Ascending aorta (tissue), 2 donors: ENCODE results near the gene HOXB6. TPM values are rescaled to one million over a fixed set of nuclear protein-coding genes. Genes with fewer than 3 reads are reported as not detected.

Source experiments
- DNase-seq, 2 donors: peaks; one replicate each; pipeline ENCODE4 v3.0.0-alpha.2; 2019; ENCODE audit warnings: low spot score in 2 of 2
- H3K27ac ChIP-seq, 2 donors: fragments of 200-600 bp; sonication (generic); one replicate each; pipeline ENCODE4 v1.5.1; 2016 to 2017; ENCODE audit warnings: mild to moderate bottlenecking in 1 of 2
- H3K27me3 ChIP-seq: fragments of 200-600 bp; sonication (generic); one replicate; pipeline ENCODE4 v1.5.1; 2017
- H3K36me3 ChIP-seq, 2 donors: fragments of 200-600 bp; sonication (generic); one replicate each; pipeline ENCODE4 v1.5.1; 2016
- H3K4me1 ChIP-seq, 2 donors: fragments of 200-600 bp; sonication (generic); one replicate each; pipeline ENCODE4 v1.5.1; 2016 to 2017; ENCODE audit warnings: mild to moderate bottlenecking in 1 of 2
- H3K4me3 ChIP-seq, 2 donors: fragments of 200-600 bp; sonication (generic); one replicate each; pipeline ENCODE4 v1.5.1; 2016 to 2017; ENCODE audit warnings: mild to moderate bottlenecking in 1 of 2
- H3K9me3 ChIP-seq, 2 donors: fragments of 200-600 bp; sonication (generic); one replicate each; pipeline ENCODE4 v1.5.1; 2016
- CTCF ChIP-seq, 3 experiments: fragments of 200-600 bp in 2 of 3; fragments of 450-650 bp in 1 of 3; sonication (generic) in 2 of 3; IDR thresholded peaks; one replicate each; pipeline ENCODE4 v1.5.1; 2016 to 2019; ENCODE audit warnings: antibody characterized with exemption in 3 of 3, mild to moderate bottlenecking in 1 of 3, moderate library complexity in 1 of 3
- intact Hi-C: fragments of 100-400 bp; cut with DNase I; formaldehyde crosslinking; loops from one replicate; pipeline ENCODE4 v1.15.1; 2023
- total RNA-seq: library from RNA; depleted of rRNA; stranded (reverse); fragments of >200 nt; gene quantifications from one replicate; pipeline ENCODE4 v1.1.0, GENCODE V29; 2016

The HOXB6 gene
- total RNA-seq, 1 donor from 2014 or later: 5.1 TPM

- H3K27me3 ChIP-seq: no peaks in the 10 kb centered on the region
- H3K27ac ChIP-seq: peak overlapping the region; percentile 84 to 97
- no peak for DNase-seq
Observed at GRCh38 chr17:48556229-48556575, 48.6 kb downstream of the HOXB6 start.

GRCh38 chr17:48555258-48556228, 49.2 kb downstream of the HOXB6 start:
- no peak for DNase-seq
- peak overlapping the region; percentile 84 to 97 for H3K27ac ChIP-seq
- peak in 1 of 3 experiments; percentile 27 for TF ChIP-seq CTCF (IDR thresholded peaks at IDR 0.05)
- H3K9me3 ChIP-seq: no peaks in the 10 kb centered on the region
- intact Hi-C loops: loop anchor here (2.0 kb wide), 1 partner anchor 15 kb away; no protein-coding TSS in a partner anchor
- peak overlapping the region; percentile 71 to 80 for H3K4me3 ChIP-seq
- peaks cover 15 to 64% of the 10 kb centered on the region in 2 donors for H3K4me1 ChIP-seq
- H3K27me3 ChIP-seq: no peaks in the 10 kb centered on the region
- peaks cover 12 to 13% of the 10 kb centered on the region in 2 donors for H3K36me3 ChIP-seq

More at GRCh38 chr17:48556229-48556575, 48.6 kb downstream of the HOXB6 start:
- H3K4me3 ChIP-seq: peak overlapping the region; percentile 71 to 80
- peaks cover 15 to 68% of the 10 kb centered on the region in 2 donors for H3K4me1 ChIP-seq
- no peaks in the 10 kb centered on the region for H3K9me3 ChIP-seq
- H3K36me3 ChIP-seq: peaks cover 9 to 10% of the 10 kb centered on the region in 2 donors
- intact Hi-C loops: no loop called here
- TF ChIP-seq CTCF (IDR thresholded peaks at IDR 0.05): no peak

GRCh38 chr17:48554412-48555257, 50.2 kb downstream of the HOXB6 start:
- Histone ChIP-seq H3K4me1 (peaks cover 15 to 58% of the 10 kb centered on the region in 2 donors), H3K36me3 (peaks cover 19 to 21% of the 10 kb centered on the region in 2 donors), H3K27me3 (no peaks in the 10 kb centered on the region), H3K27ac (peak overlapping the region; percentile 84 to 97), H3K9me3 (no peaks in the 10 kb centered on the region), H3K4me3 (peak overlapping the region; percentile 71 to 80)
- DNase-seq: no peak
- TF ChIP-seq CTCF (IDR thresholded peaks at IDR 0.05): no peak
- intact Hi-C loops: loop anchor here (2.0 kb wide), 1 partner anchor 16 kb away; no protein-coding TSS in a partner anchor

- H3K4me3 ChIP-seq: peak overlapping the region; percentile 71 to 80
- H3K27ac ChIP-seq: peak overlapping the region; percentile 84 to 97
- no peaks in the 10 kb centered on the region for H3K27me3 ChIP-seq
- H3K4me1 ChIP-seq: peaks cover 15 to 56% of the 10 kb centered on the region in 2 donors
- no peak for DNase-seq
- peaks cover 19 to 25% of the 10 kb centered on the region in 2 donors for H3K36me3 ChIP-seq
- H3K9me3 ChIP-seq: no peaks in the 10 kb centered on the region
- intact Hi-C loops: loop anchor here (2.0 kb wide), 1 partner anchor 17 kb away; no protein-coding TSS in a partner anchor
- TF ChIP-seq CTCF (IDR thresholded peaks at IDR 0.05): no peak
Observed at GRCh38 chr17:48553826-48554225, 51.0 kb downstream of the HOXB6 start.

- Histone ChIP-seq H3K4me3 (peak overlapping the region in 1 of 2 donors; percentile 80), H3K27me3 (no peaks in the 10 kb centered on the region), H3K36me3 (peaks cover 19 to 25% of the 10 kb centered on the region in 2 donors), H3K9me3 (no peaks in the 10 kb centered on the region), H3K4me1 (peaks cover 12 to 59% of the 10 kb centered on the region in 2 donors), H3K27ac (peak overlapping the region; percentile 84 to 97)
- no peak for DNase-seq
- no peak for TF ChIP-seq CTCF (IDR thresholded peaks at IDR 0.05)
- intact Hi-C loops: no loop called here
Observed at GRCh38 chr17:48553190-48553547, 51.6 kb downstream of the HOXB6 start.
